UCSD-AML1 (cell line): ENCODE measurements around the gene GPR85.
"Not testable (repeated sequence)": the region's sequence is repeated elsewhere in the genome, so short reads cannot be mapped to it uniquely, and the experiment has no call there.

Source experiments
- DNase-seq: peaks from one replicate; lab custom pipeline; 2025; ENCODE audit not compliant: unreplicated experiment; lab: John Stamatoyannopoulos, UW

The GPR85 gene

DNA sequence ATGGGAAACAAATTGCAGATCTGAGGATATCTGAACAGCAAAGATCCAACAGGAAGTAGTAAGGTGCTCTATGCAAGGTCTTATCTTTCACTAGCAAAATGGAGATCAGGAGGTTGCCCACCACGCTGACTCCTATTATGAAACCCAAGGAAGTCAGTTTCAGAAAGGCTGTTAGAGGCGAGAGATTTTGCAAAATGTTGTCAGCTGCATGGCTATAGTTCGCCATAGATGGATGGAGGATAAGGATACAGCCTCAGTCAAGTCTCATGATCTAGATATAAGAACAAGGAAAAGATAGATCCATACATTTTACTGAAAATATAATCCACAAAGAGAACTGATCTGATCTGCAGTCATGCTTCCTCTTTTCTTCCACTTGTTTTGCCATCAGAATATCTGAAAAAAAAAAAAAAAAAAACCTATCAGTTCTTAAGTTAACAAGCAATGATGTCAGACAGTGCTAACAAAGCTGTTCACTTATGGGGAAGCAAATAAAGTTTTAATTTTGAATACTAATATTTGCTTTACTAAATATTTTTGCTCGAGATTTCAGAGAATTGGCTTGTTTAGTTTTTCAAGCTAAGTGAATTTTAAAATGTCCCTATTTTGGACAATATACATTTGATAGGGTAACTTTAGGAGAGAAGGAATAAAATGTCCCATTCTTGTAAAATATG lies 2.0 kb downstream of the GPR85 start:
- no peak for DNase-seq

DNA sequence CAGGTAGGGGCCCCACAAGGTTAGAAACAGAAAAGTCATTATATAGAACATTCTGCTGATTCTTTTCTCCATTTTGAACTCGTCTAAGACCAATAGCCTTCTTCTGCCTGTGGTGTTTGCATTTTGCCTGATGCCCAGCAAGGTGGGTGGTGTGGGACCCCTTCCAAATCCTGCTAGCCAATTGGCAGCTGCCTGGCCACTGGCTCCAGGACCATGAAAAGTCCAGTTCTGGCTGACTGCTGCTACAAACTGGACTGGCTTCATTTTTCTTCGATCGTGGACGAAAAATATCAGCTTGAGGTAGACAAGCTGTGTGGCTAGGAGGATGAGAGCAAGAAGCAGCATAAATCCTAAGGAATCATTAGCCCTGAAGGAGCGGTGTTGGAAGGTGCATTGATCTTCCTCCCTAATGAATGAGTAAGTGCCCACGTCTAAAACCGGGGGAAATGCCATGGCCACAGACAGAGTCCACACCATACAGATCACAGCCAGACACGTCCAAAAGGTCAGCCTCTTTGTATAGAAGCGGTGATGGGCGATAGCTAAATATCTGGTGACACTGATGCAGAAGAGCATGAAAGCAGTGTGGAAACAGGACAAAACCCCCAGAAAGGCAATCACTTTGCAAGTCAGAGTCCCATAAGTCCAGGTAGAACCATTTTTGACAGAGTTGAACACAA lies 2.7 kb downstream of the GPR85 start:
- no peak for DNase-seq

- no peak for DNase-seq
Observed at GRCh38 chr7:113083132-113083815, 3.4 kb downstream of the GPR85 start.

GRCh38 chr7:113078331-113078730 lies 8.3 kb downstream of the GPR85 start:
- DNase-seq, result no peak

- DNase-seq, result no peak
Observed at GRCh38 chr7:113076703-113077102, 9.9 kb downstream of the GPR85 start.

DNA sequence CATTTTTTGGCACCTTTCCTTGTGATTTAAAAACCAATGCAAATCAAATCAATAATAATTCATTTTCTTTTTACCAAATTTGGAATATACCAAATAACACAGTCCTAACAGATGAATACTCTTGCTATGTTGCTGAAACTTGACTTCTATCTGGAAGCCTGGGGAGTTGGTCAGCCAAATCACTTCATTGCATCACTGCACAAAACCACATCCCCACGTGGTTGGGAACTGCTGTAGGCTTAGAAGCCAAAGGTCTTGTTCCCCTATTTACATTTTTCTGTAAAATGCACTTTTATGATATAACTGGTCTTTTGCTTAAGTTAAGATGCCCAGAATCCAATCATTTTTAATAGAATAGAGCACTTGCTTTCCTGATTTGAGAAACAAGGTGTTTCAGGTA lies 15.2 kb downstream of the GPR85 start:
- no peak for DNase-seq

DNA sequence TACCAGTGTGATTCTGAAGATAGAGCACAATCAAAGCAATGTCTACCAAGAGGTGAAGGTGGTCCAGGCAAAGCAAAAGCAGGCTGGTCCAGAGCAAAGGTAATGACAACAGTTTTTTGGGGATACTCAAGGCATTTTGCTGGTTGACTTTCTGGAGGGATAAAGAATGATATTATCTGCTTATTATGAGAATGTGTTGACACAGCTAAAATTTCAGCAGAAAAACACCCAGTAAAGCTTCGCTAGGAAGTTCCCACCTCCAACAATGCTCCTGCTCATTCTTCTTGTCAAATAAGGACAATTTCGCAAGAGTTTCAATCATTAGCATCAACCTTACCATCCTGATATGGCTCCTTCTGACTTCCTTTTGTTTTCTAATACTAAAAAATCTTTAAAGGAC lies 24.1 kb downstream of the GPR85 start:
- DNase-seq, result no peak

GRCh38 chr7:113060100-113060499 lies 26.5 kb downstream of the GPR85 start:
- no peak for DNase-seq

- DNase-seq, result no peak
Observed at GRCh38 chr7:113054938-113055337, 31.7 kb downstream of the GPR85 start.

- not testable (repeated sequence) for DNase-seq
Observed at GRCh38 chr7:113054272-113054671, 32.4 kb downstream of the GPR85 start.

- DNase-seq, result not testable (repeated sequence)
Observed at GRCh38 chr7:113049221-113049620, 37.4 kb downstream of the GPR85 start.

- no peak for DNase-seq
Observed at GRCh38 chr7:113046453-113046852, 40.2 kb downstream of the GPR85 start.

DNA sequence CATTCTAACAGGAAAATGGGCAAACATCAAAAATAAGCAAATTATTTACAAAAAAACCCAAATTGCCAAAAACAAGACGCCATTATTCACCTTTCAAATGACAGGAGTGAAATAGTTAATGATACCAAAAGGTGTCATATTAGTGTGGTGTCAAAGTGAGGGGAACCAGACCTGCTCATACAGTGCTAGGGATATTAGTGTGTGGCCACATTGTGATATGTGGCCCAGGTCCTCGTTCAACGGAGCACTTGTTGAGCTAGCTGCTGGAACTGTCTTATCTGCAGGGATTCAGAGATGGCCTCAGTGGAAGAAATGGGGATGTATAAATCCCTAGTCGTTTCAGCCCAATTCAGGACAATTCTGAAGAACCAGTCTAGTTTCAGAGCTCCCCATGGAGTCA lies 41.2 kb downstream of the GPR85 start:
- no peak for DNase-seq

- DNase-seq, result no peak
Observed at GRCh38 chr7:113044394-113044793, 42.2 kb downstream of the GPR85 start.

DNA sequence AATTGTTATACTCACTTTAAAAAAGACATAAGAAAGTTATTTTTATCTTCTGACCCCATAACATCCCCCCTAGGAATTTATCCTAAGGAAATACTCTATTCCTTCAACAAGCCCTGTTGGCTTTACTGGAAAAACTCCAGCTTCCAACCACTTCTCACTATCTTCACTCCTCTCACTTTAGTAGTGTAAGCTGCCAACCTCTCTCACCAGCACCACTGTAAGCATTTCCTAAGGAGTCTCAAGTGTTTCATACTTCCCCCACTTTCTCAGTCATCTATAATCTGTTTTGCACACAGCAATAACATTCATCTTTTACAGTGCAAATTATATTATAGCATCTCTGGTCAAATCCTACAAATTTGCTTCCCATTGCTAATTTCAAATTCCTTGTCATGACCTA lies 45.8 kb downstream of the GPR85 start:
- no peak for DNase-seq

DNA sequence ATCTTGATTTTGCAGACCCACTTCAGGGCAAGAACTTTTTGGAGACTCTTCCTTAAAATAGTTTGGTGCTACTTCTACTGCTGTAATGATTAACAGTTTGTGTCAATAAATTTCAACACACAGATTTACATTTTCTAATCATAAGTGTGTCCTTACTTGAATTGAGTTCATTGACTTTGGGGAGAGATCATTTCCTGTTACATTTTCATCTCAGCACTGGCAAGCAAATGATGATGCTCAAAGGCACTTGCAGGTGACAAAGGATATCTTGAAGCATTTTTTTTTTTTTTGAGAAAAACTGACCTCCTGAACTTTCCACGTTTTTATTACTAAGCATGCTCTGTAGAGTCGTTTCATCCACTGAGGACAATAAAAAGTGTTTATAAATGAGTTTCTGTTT lies 52.7 kb downstream of the GPR85 start:
- DNase-seq, result no peak
